ENCODE measurements around the gene KRT7. TPM values are rescaled to one million over a fixed set of nuclear protein-coding genes. Genes with fewer than 3 reads are reported as not detected.
"Not testable (repeated sequence)": the region's sequence is repeated elsewhere in the genome, so short reads cannot be mapped to it uniquely, and the experiment has no call there.

The KRT7 gene
- total RNA-seq, 5 donors from 2014 or later (not counting 1 experiment from before 2014, with no cell fraction given): 2.7 to 3.8 (median 3.3) TPM; not detected in 2

GRCh38 chr12:52236386-52237050 lies 3.5 kb downstream of the KRT7 start:
- H3K4me3 ChIP-seq (ENCODE audit: control insufficient read depth in 1 of 2, extremely low read depth in 1 of 2, low read length in 1 of 2): no peak overlapping the region
- Mint-ChIP-seq H3K4me3 (no peak overlapping the region), H3K9me3 (no peaks in the 10 kb centered on the region), H3K4me1 (peaks cover 0 to 2% (median 0%) of the 10 kb centered on the region in 3 donors), H3K27ac (no peak overlapping the region), H3K27me3 (peaks cover 28 to 34% of the 10 kb centered on the region in 2 donors), H3K36me3 (no peaks in the 10 kb centered on the region)
- H3K4me1 ChIP-seq (ENCODE audit: control insufficient read depth in 1 of 2, extremely low read depth in 1 of 2, insufficient read depth in 2 of 2, low read length in 2 of 2): no peaks in the 10 kb centered on the region
- no peaks in the 10 kb centered on the region for H3K36me3 ChIP-seq (ENCODE audit: control insufficient read depth in 2 of 2, extremely low read depth in 1 of 2, insufficient read depth in 1 of 2, low read length in 1 of 2)
- no peak overlapping the region for H3K27ac ChIP-seq (ENCODE audit: low read length)
- no peaks in the 10 kb centered on the region for H3K9me3 ChIP-seq
- POLR2A ChIA-PET: no interaction called here
- CTCF ChIA-PET: no interaction called here
- DNase-seq (no peak), ATAC-seq (replicated peaks in 1 of 4) (no peak)
- H3K27me3 ChIP-seq (replicated peaks in 1 of 2; ENCODE audit: control insufficient read depth in 2 of 2, extremely low read depth in 1 of 2, insufficient read depth in 2 of 2, low read length in 1 of 2): peaks cover 8 to 52% of the 10 kb centered on the region in 2 experiments
- WGBS (ENCODE audit: insufficient coverage): 86% methylated on average over 2 of the region's 3 CpGs

DNA sequence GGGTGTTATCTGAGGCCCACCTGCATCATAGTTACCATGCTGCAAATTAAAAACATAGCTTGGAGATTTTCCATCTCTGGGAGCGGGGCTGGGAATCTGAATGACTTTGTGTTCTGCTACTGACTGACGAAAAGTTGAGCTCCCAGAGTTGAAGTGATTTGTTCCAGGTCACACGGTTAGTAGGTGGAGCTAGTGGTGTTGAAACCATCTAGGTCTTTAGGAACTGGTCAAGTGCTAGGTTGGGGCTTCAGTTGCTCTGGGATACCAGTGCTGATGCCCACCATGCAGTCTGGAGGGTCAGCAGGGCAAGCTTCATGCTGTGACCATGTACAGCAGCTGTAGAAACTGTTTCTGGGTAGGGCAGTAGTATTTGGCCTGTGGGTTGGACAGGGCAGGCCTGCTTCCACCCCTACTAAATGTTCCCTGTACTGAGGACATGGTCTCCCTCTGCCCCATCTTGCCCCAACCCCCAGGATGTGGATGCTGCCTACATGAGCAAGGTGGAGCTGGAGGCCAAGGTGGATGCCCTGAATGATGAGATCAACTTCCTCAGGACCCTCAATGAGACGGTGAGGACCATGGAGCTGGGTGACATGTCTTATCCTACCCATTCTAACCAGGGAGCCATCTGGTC lies 5.3 kb downstream of the KRT7 start:
- H3K27ac ChIP-seq (ENCODE audit: low read length): no peak overlapping the region
- H3K4me3 Mint-ChIP-seq: no peak overlapping the region
- POLR2A ChIA-PET: no interaction called here
- H3K36me3 ChIP-seq (ENCODE audit: control insufficient read depth in 2 of 2, extremely low read depth in 1 of 2, insufficient read depth in 1 of 2, low read length in 1 of 2): no peaks in the 10 kb centered on the region
- H3K4me1 Mint-ChIP-seq: peaks cover 0 to 3% (median 3%) of the 10 kb centered on the region in 3 donors
- H3K9me3 Mint-ChIP-seq: no peaks in the 10 kb centered on the region
- WGBS (ENCODE audit: insufficient coverage): 84% methylated on average over 3 of the region's 4 CpGs
- no peaks in the 10 kb centered on the region for H3K36me3 Mint-ChIP-seq
- ATAC-seq (replicated peaks in 1 of 4) (no peak), DNase-seq (no peak)
- no peak overlapping the region for H3K4me3 ChIP-seq (ENCODE audit: control insufficient read depth in 1 of 2, extremely low read depth in 1 of 2, low read length in 1 of 2)
- peaks cover 3 to 46% of the 10 kb centered on the region in 2 experiments for H3K27me3 ChIP-seq (replicated peaks in 1 of 2; ENCODE audit: control insufficient read depth in 2 of 2, extremely low read depth in 1 of 2, insufficient read depth in 2 of 2, low read length in 1 of 2)
- no peaks in the 10 kb centered on the region for H3K9me3 ChIP-seq
- H3K27me3 Mint-ChIP-seq: peaks cover 20 to 21% of the 10 kb centered on the region in 2 donors
- no peak overlapping the region for H3K27ac Mint-ChIP-seq
- H3K4me1 ChIP-seq (ENCODE audit: control insufficient read depth in 1 of 2, extremely low read depth in 1 of 2, insufficient read depth in 2 of 2, low read length in 2 of 2): peaks cover 0 to 4% of the 10 kb centered on the region in 2 experiments
- CTCF ChIA-PET: no interaction called here

DNA sequence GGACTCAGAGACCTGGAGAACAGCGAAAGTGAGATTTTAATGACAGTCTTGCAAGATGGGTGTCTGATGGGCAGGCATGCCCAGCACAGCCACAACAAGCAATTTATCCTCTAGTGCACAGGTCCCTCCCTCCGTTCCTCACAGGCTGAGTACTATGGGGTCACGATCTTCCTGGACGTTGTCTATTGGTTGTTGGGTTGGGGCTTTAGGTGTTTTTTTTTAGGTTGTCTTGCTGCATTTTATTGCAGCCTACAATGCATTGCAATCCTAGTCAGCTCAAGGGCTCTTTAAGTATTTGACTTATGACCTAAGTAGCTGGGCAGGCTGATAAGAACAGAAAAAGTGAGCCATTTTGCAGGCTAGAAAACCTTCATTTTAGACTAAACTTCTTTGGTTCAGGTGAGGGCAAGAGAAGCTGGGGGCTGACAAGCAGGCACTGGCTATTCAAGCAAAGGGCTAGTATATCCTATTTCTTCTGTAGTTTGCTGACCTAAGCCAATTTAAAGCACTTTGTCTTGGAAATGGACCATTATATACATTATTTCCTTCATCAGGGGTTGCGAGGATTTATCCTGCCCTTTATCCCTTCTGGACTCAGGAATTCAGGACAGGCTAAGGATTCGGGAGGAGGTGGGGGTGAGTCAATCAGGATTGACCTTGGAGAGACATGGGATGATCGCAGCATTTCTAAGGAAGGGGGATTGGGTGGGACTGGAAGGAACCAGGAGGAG lies 6.0 kb downstream of the KRT7 start:
- no peak overlapping the region for H3K4me3 ChIP-seq (ENCODE audit: control insufficient read depth in 1 of 2, extremely low read depth in 1 of 2, low read length in 1 of 2)
- no peaks in the 10 kb centered on the region for H3K9me3 ChIP-seq
- H3K36me3 ChIP-seq (ENCODE audit: control insufficient read depth in 2 of 2, extremely low read depth in 1 of 2, insufficient read depth in 1 of 2, low read length in 1 of 2): no peaks in the 10 kb centered on the region
- Mint-ChIP-seq H3K27me3 (peaks cover 15 to 16% of the 10 kb centered on the region in 2 donors), H3K27ac (no peak overlapping the region), H3K36me3 (no peaks in the 10 kb centered on the region), H3K4me1 (peaks cover 7 to 10% (median 8%) of the 10 kb centered on the region in 3 donors), H3K9me3 (no peaks in the 10 kb centered on the region), H3K4me3 (no peak overlapping the region)
- no peak overlapping the region for H3K27ac ChIP-seq (ENCODE audit: low read length)
- WGBS (ENCODE audit: insufficient coverage): 100% methylated on average over 1 of the region's 7 CpGs
- DNase-seq (no peak), ATAC-seq (replicated peaks in 1 of 4) (no peak)
- ChIA-PET CTCF (no interaction called here), POLR2A (no interaction called here)
- peaks cover 2 to 42% of the 10 kb centered on the region in 2 experiments for H3K27me3 ChIP-seq (replicated peaks in 1 of 2; ENCODE audit: control insufficient read depth in 2 of 2, extremely low read depth in 1 of 2, insufficient read depth in 2 of 2, low read length in 1 of 2)
- peaks cover 0 to 11% of the 10 kb centered on the region in 2 experiments for H3K4me1 ChIP-seq (ENCODE audit: control insufficient read depth in 1 of 2, extremely low read depth in 1 of 2, insufficient read depth in 2 of 2, low read length in 2 of 2)

GRCh38 chr12:52239767-52240166 lies 6.7 kb downstream of the KRT7 start:
- Histone ChIP-seq H3K27ac (ENCODE audit: low read length) (no peak overlapping the region), H3K4me1 (ENCODE audit: control insufficient read depth in 1 of 2, extremely low read depth in 1 of 2, insufficient read depth in 2 of 2, low read length in 2 of 2) (peaks cover 0 to 17% of the 10 kb centered on the region in 2 experiments), H3K9me3 (no peaks in the 10 kb centered on the region), H3K27me3 (replicated peaks in 1 of 2; ENCODE audit: control insufficient read depth in 2 of 2, extremely low read depth in 1 of 2, insufficient read depth in 2 of 2, low read length in 1 of 2) (peaks cover 2 to 35% of the 10 kb centered on the region in 2 experiments), H3K36me3 (ENCODE audit: control insufficient read depth in 2 of 2, extremely low read depth in 1 of 2, insufficient read depth in 1 of 2, low read length in 1 of 2) (no peaks in the 10 kb centered on the region), H3K4me3 (ENCODE audit: control insufficient read depth in 1 of 2, extremely low read depth in 1 of 2, low read length in 1 of 2) (no peak overlapping the region)
- ATAC-seq (replicated peaks in 1 of 4) (no peak), DNase-seq (no peak)
- no peaks in the 10 kb centered on the region for H3K36me3 Mint-ChIP-seq
- H3K9me3 Mint-ChIP-seq: no peaks in the 10 kb centered on the region
- H3K4me3 Mint-ChIP-seq: no peak overlapping the region
- ChIA-PET CTCF (no interaction called here), POLR2A (no interaction called here)
- no peak overlapping the region for H3K27ac Mint-ChIP-seq
- H3K27me3 Mint-ChIP-seq: peaks cover 8 to 10% of the 10 kb centered on the region in 2 donors
- H3K4me1 Mint-ChIP-seq: peaks cover 13 to 17% (median 13%) of the 10 kb centered on the region in 3 donors
- no CpG with 5 or more reads among the region's 2 CpGs for WGBS (ENCODE audit: insufficient coverage)

- DNase-seq; ATAC-seq (replicated peaks in 1 of 4); H3K36me3 Mint-ChIP-seq; CTCF ChIA-PET; H3K4me3 ChIP-seq (ENCODE audit: control insufficient read depth in 1 of 2, extremely low read depth in 1 of 2, low read length in 1 of 2); H3K27me3 Mint-ChIP-seq; H3K9me3 ChIP-seq; H3K36me3 ChIP-seq (ENCODE audit: control insufficient read depth in 2 of 2, extremely low read depth in 1 of 2, insufficient read depth in 1 of 2, low read length in 1 of 2); H3K27ac ChIP-seq (ENCODE audit: low read length); POLR2A ChIA-PET; H3K4me3 Mint-ChIP-seq; H3K9me3 Mint-ChIP-seq; H3K27ac Mint-ChIP-seq: not testable (repeated sequence)
- Histone ChIP-seq H3K4me1 (ENCODE audit: control insufficient read depth in 1 of 2, extremely low read depth in 1 of 2, insufficient read depth in 2 of 2, low read length in 2 of 2) (peaks cover 0 to 17% of the 10 kb centered on the region in 2 experiments), H3K27me3 (replicated peaks in 1 of 2; ENCODE audit: control insufficient read depth in 2 of 2, extremely low read depth in 1 of 2, insufficient read depth in 2 of 2, low read length in 1 of 2) (peaks cover 2 to 30% of the 10 kb centered on the region in 2 experiments)
- WGBS (ENCODE audit: insufficient coverage): 89% methylated on average over 3 of the region's 6 CpGs
- peaks cover 13 to 22% (median 13%) of the 10 kb centered on the region in 3 donors for H3K4me1 Mint-ChIP-seq
These were observed 7.2 kb downstream of the KRT7 start for GRCh38 chr12:52240247-52240646.

DNA sequence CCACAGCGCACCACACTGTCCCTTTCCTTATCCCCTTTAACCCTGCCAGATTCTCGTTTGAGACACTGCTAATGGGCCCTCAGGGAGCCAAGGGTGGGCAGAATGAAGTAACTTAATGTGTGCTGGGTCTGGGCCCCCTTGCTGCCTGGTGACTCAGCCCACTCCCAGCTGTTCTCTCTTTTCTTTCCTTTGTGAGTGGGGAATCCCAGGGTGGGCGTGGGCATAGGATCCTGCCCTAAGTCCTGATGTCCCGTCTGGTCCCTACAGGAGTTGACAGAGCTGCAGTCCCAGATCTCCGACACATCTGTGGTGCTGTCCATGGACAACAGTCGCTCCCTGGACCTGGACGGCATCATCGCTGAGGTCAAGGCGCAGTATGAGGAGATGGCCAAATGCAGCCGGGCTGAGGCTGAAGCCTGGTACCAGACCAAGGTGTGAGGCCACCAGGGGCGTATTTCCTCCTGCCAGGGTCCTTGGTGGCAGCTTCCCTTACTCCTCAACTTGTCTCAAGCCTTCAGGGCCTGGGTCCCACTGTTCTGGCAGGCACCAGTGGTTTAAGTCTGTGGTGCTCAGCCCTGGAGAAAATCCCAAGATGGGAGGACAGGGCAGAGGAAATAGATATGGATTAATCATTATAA lies 8.3 kb downstream of the KRT7 start:
- Histone ChIP-seq H3K4me3 (ENCODE audit: control insufficient read depth in 1 of 2, extremely low read depth in 1 of 2, low read length in 1 of 2) (no peak overlapping the region), H3K36me3 (ENCODE audit: control insufficient read depth in 2 of 2, extremely low read depth in 1 of 2, insufficient read depth in 1 of 2, low read length in 1 of 2) (no peaks in the 10 kb centered on the region), H3K9me3 (no peaks in the 10 kb centered on the region), H3K27me3 (replicated peaks in 1 of 2; ENCODE audit: control insufficient read depth in 2 of 2, extremely low read depth in 1 of 2, insufficient read depth in 2 of 2, low read length in 1 of 2) (peaks cover 2 to 24% of the 10 kb centered on the region in 2 experiments), H3K27ac (ENCODE audit: low read length) (no peak overlapping the region), H3K4me1 (ENCODE audit: control insufficient read depth in 1 of 2, extremely low read depth in 1 of 2, insufficient read depth in 2 of 2, low read length in 2 of 2) (peaks cover 0 to 17% of the 10 kb centered on the region in 2 experiments)
- ChIA-PET POLR2A (no interaction called here), CTCF (no interaction called here)
- Mint-ChIP-seq H3K4me1 (peaks cover 13 to 31% (median 13%) of the 10 kb centered on the region in 3 donors), H3K27me3 (peaks cover 0 to 4% of the 10 kb centered on the region in 2 donors), H3K4me3 (no peak overlapping the region), H3K27ac (no peak overlapping the region), H3K36me3 (no peaks in the 10 kb centered on the region), H3K9me3 (no peaks in the 10 kb centered on the region)
- WGBS (ENCODE audit: insufficient coverage): 81% methylated on average over 6 of the region's 11 CpGs
- DNase-seq (no peak), ATAC-seq (replicated peaks in 1 of 4) (no peak)

All from T-cell (primary cell).